GM19193 (cell line): ENCODE measurements around the gene ARHGEF16.

Source experiments
- POLR2A ChIP-seq: IDR thresholded peaks from 4 replicates; pipeline ENCODE4 v1.6.1; 2011; ENCODE audit not compliant: insufficient read depth, insufficient read length; ENCODE audit errors: extremely low read depth

ARHGEF16 gene

GRCh38 chr1:3501856-3502640, 47.6 kb downstream of the ARHGEF16 start:
- no peak for TF ChIP-seq POLR2A

GRCh38 chr1:3502641-3503524, 48.4 kb downstream of the ARHGEF16 start:
- TF ChIP-seq POLR2A: no peak

GRCh38 chr1:3503525-3503886, 49.0 kb downstream of the ARHGEF16 start:
- TF ChIP-seq POLR2A: no peak

- TF ChIP-seq POLR2A: no peak
Observed at GRCh38 chr1:3504151-3504821, 49.8 kb downstream of the ARHGEF16 start.

GRCh38 chr1:3504822-3505153, 50.3 kb downstream of the ARHGEF16 start:
- TF ChIP-seq POLR2A: no peak

- no peak for TF ChIP-seq POLR2A
Observed at GRCh38 chr1:3505161-3505560, 50.7 kb downstream of the ARHGEF16 start.

- no peak for TF ChIP-seq POLR2A
Observed at GRCh38 chr1:3506041-3506440, 51.6 kb downstream of the ARHGEF16 start.

GRCh38 chr1:3506943-3507342, 52.5 kb downstream of the ARHGEF16 start:
- TF ChIP-seq POLR2A: no peak

- no peak for TF ChIP-seq POLR2A
Observed at GRCh38 chr1:3507636-3508275, 53.3 kb downstream of the ARHGEF16 start.

- no peak for TF ChIP-seq POLR2A
Observed at GRCh38 chr1:3508757-3509415, 54.4 kb downstream of the ARHGEF16 start.

- no peak for TF ChIP-seq POLR2A
Observed at GRCh38 chr1:3509721-3510120, 55.3 kb downstream of the ARHGEF16 start.

- TF ChIP-seq POLR2A: no peak
Observed at GRCh38 chr1:3510136-3510955, 55.9 kb downstream of the ARHGEF16 start.

GRCh38 chr1:3510956-3511250, 56.4 kb downstream of the ARHGEF16 start:
- TF ChIP-seq POLR2A: no peak

- TF ChIP-seq POLR2A: no peak
Observed at GRCh38 chr1:3511306-3511705, 56.8 kb downstream of the ARHGEF16 start.

- TF ChIP-seq POLR2A: no peak
Observed at GRCh38 chr1:3511856-3512255, 57.4 kb downstream of the ARHGEF16 start.

- no peak for TF ChIP-seq POLR2A
Observed at GRCh38 chr1:3514404-3514803, 59.9 kb downstream of the ARHGEF16 start.
